ENCODE results near the gene ESPNL. TPM values are rescaled to one million over a fixed set of nuclear protein-coding genes. Genes with fewer than 3 reads are reported as not detected.

ESPNL gene
- total RNA-seq, 4 donors from 2014 or later, result 0.14 to 4.4 (median 0.72) TPM

- in situ Hi-C loops (cut with MboI; ENCODE audit: low pct_ligation_motif_present in 1 of 4, low pct_unique_long_range_greater_than_20kb in 1 of 4, low sequenced_read_pairs in 3 of 4), result no loop called here
These were observed 44.9 kb downstream of the ESPNL start for GRCh38 chr2:238145046-238145445.

GRCh38 chr2:238145851-238146250, 45.7 kb downstream of the ESPNL start:
- intact Hi-C loops (cut with DNase I; ENCODE audit: low total_unique reads) (loop anchor here (10.0 kb wide), 1 partner anchor 291 kb away; the partner anchor contains the start of gene RAMP1), in situ Hi-C loops (cut with MboI; ENCODE audit: low pct_ligation_motif_present in 1 of 4, low pct_unique_long_range_greater_than_20kb in 1 of 4, low sequenced_read_pairs in 3 of 4) (no loop called here)
- no peak overlapping the region for H3K4me3 ChIP-seq
- H3K4me1 ChIP-seq, result peaks cover 5 to 28% (median 26%) of the 10 kb centered on the region in 4 donors
- H3K36me3 ChIP-seq, result no peaks in the 10 kb centered on the region
- H3K27ac ChIP-seq, result no peak overlapping the region
- WGBS, 2 donors (ENCODE audit: low coverage in 1 of 2), result 67% methylated on average over 11 of the region's 12 CpGs; no CpG with 5 or more reads in 1 of the 2 donors
- TF ChIP-seq, protein P1, sequence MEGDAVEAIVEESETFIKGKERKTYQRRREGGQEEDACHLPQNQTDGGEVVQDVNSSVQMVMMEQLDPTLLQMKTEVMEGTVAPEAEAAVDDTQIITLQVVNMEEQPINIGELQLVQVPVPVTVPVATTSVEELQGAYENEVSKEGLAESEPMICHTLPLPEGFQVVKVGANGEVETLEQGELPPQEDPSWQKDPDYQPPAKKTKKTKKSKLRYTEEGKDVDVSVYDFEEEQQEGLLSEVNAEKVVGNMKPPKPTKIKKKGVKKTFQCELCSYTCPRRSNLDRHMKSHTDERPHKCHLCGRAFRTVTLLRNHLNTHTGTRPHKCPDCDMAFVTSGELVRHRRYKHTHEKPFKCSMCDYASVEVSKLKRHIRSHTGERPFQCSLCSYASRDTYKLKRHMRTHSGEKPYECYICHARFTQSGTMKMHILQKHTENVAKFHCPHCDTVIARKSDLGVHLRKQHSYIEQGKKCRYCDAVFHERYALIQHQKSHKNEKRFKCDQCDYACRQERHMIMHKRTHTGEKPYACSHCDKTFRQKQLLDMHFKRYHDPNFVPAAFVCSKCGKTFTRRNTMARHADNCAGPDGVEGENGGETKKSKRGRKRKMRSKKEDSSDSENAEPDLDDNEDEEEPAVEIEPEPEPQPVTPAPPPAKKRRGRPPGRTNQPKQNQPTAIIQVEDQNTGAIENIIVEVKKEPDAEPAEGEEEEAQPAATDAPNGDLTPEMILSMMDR (IDR thresholded peaks at IDR 0.05), result no peak
- no peak for TF ChIP-seq POLR2A (IDR thresholded peaks at IDR 0.05)
- TF ChIP-seq EP300 (IDR thresholded peaks at IDR 0.05; ENCODE audit: low read depth), result no peak
- TF ChIP-seq POLR2AphosphoS5 (IDR thresholded peaks at IDR 0.05), result no peak
- DNase-seq, result no peak
- peaks cover 5% of the 10 kb centered on the region for H3K27me3 ChIP-seq
- H3K9me3 ChIP-seq, result no peaks in the 10 kb centered on the region

More at GRCh38 chr2:238145046-238145445, 44.9 kb downstream of the ESPNL start:
- H3K4me3 ChIP-seq, result no peak overlapping the region
- peaks cover 5 to 28% (median 26%) of the 10 kb centered on the region in 4 donors for H3K4me1 ChIP-seq
- WGBS, 2 donors (ENCODE audit: low coverage in 1 of 2), result 76% methylated on average over 12 of the region's 12 CpGs; no CpG with 5 or more reads in 1 of the 2 donors
- no peaks in the 10 kb centered on the region for H3K9me3 ChIP-seq
- peaks cover 5% of the 10 kb centered on the region for H3K27me3 ChIP-seq
- DNase-seq, result no peak
- no peak overlapping the region for H3K27ac ChIP-seq
- no peaks in the 10 kb centered on the region for H3K36me3 ChIP-seq
- no peak for TF ChIP-seq EP300 (IDR thresholded peaks at IDR 0.05; ENCODE audit: low read depth)
- TF ChIP-seq POLR2A (IDR thresholded peaks at IDR 0.05), result no peak
- no peak for TF ChIP-seq POLR2AphosphoS5 (IDR thresholded peaks at IDR 0.05)
- TF ChIP-seq, protein P1 (IDR thresholded peaks at IDR 0.05), result no peak
- intact Hi-C loops (cut with DNase I; ENCODE audit: low total_unique reads), result loop anchor here (10.0 kb wide), 1 partner anchor 290 kb away; the partner anchor contains the start of gene RAMP1

DNA sequence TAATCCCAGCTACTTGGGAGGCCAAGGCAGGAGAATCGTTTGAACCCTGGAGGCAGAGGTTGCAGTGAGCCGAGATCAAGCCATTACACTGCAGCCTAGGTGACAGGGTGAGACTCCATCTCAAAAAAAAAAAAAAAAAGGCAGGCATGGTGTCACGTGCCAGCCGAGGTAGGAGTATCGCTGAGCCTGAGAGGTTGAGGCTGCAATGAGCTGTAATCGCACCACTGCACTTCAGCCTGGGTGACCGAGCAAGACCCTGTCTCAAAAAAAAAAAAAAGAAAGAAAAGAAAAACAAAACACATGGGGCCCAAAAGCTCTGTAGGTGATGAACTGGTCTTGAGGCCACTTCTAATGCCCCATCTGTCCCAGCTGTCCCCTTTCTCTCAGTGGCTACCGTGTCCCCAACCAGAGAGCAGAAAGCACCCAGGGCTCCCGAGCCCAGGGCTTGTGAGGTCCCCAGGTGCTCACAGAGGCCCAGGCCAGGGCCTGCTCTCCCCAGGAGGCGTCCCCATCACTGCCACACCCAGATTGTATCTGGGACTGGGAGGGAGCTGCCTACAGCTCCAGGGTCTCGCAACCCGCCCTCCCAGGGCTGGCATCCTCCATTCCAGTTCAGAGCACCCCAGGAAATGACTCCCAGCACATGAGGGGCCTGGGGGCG, 46.9 kb downstream of the ESPNL start:
- in situ Hi-C loops (cut with MboI; ENCODE audit: low pct_ligation_motif_present in 1 of 4, low pct_unique_long_range_greater_than_20kb in 1 of 4, low sequenced_read_pairs in 3 of 4) (no loop called here), intact Hi-C loops (cut with DNase I; ENCODE audit: low total_unique reads) (loop anchor here (10.0 kb wide), 1 partner anchor 292 kb away; the partner anchor contains the start of gene RAMP1)
- H3K9me3 ChIP-seq, result no peaks in the 10 kb centered on the region
- peaks cover 5 to 19% (median 18%) of the 10 kb centered on the region in 4 donors for H3K4me1 ChIP-seq
- 76 to 84% methylated on average over 4 to 13 of the region's 13 CpGs for WGBS, 2 donors (ENCODE audit: low coverage in 1 of 2)
- H3K36me3 ChIP-seq, result no peaks in the 10 kb centered on the region
- no peak for DNase-seq
- peaks cover 5% of the 10 kb centered on the region for H3K27me3 ChIP-seq
- no peak overlapping the region for H3K4me3 ChIP-seq
- H3K27ac ChIP-seq, result no peak overlapping the region
- TF ChIP-seq POLR2A (IDR thresholded peaks at IDR 0.05), result no peak
- TF ChIP-seq, protein P1 (IDR thresholded peaks at IDR 0.05), result no peak
- TF ChIP-seq EP300 (IDR thresholded peaks at IDR 0.05; ENCODE audit: low read depth), result no peak
- no peak for TF ChIP-seq POLR2AphosphoS5 (IDR thresholded peaks at IDR 0.05)

- in situ Hi-C loops (cut with MboI; ENCODE audit: low pct_ligation_motif_present in 1 of 4, low pct_unique_long_range_greater_than_20kb in 1 of 4, low sequenced_read_pairs in 3 of 4), result no loop called here
- no peaks in the 10 kb centered on the region for H3K9me3 ChIP-seq
- TF ChIP-seq, protein P1 (IDR thresholded peaks at IDR 0.05), result no peak
- no peak for TF ChIP-seq POLR2A (IDR thresholded peaks at IDR 0.05)
- no peak for TF ChIP-seq EP300 (IDR thresholded peaks at IDR 0.05; ENCODE audit: low read depth)
- no peak for TF ChIP-seq POLR2AphosphoS5 (IDR thresholded peaks at IDR 0.05)
- no peak for DNase-seq
- H3K27ac ChIP-seq, result no peak overlapping the region
- intact Hi-C loops (cut with DNase I; ENCODE audit: low total_unique reads), result loop anchor here (10.0 kb wide), 1 partner anchor 294 kb away; the partner anchor contains the start of gene RAMP1
- no peaks in the 10 kb centered on the region for H3K27me3 ChIP-seq
- H3K4me3 ChIP-seq, result no peak overlapping the region
- WGBS, 2 donors (ENCODE audit: low coverage in 1 of 2), result 88 to 100% methylated on average over 1 to 14 of the region's 15 CpGs
- H3K36me3 ChIP-seq, result no peaks in the 10 kb centered on the region
- no peaks in the 10 kb centered on the region for H3K4me1 ChIP-seq
These were observed 48.8 kb downstream of the ESPNL start for GRCh38 chr2:238148981-238149380.

Measured in transverse colon (tissue), 4 donors.